OCI-LY3 (cell line): ENCODE data around the gene PDE8A.

Experiments used
- CTCF ChIP-seq: fragments of 200-600, 300-600 bp; sonication (generic); IDR thresholded peaks from 2 replicates; pipeline ENCODE4 v1.5.1; 2014; ENCODE audit warnings: antibody characterized with exemption, low read length, low read depth
- EZH2phosphoT487 ChIP-seq: fragments of 200-600 bp; shearing (Covaris generic); IDR thresholded peaks from 2 replicates; pipeline ENCODE4 v1.6.1; 2018; ENCODE audit warnings: antibody characterized with exemption, mixed run types, low read depth

GRCh38 chr15:85164841-85165466 lies 183.3 kb downstream of the PDE8A start:
- TF ChIP-seq CTCF: no peak
- no peak for TF ChIP-seq EZH2phosphoT487
